Activated naive CD8-positive, alpha-beta T cell treated with anti-CD3 and anti-CD28 coated beads, Interleukin-2, amount 50 U/mL, for 16 hours (primary cell): ENCODE measurements around the gene GOLGA7B.

Experiments
- DNase-seq: peaks from one replicate; pipeline ENCODE4 v3.0.0-alpha.2; 2020; ENCODE audit warnings: low read depth, low spot score

GOLGA7B gene

GRCh38 chr10:97849687-97850402 lies at the start of gene GOLGA7B:
Gene GOLGA7B, plus strand, starts transcription at chr10:97849843. Its CDS starts 461 bp downstream, at chr10:97850304.
- DNase-seq: no peak

- no peak for DNase-seq
Measured at GRCh38 chr10:97800474-97800873, 49.2 kb upstream of the GOLGA7B start.

- no peak for DNase-seq
Measured at GRCh38 chr10:97801422-97801821, 48.2 kb upstream of the GOLGA7B start.

GRCh38 chr10:97805096-97805884 lies 44.4 kb upstream of the GOLGA7B start:
- no peak for DNase-seq

GRCh38 chr10:97805949-97806348 lies 43.7 kb upstream of the GOLGA7B start:
- no peak for DNase-seq

GRCh38 chr10:97810446-97810845 lies 39.2 kb upstream of the GOLGA7B start:
- no peak for DNase-seq

- no peak for DNase-seq
Measured at GRCh38 chr10:97811958-97812357, 37.7 kb upstream of the GOLGA7B start.

- no peak for DNase-seq
Measured at GRCh38 chr10:97812696-97813095, 36.9 kb upstream of the GOLGA7B start.

GRCh38 chr10:97813311-97813710 lies 36.3 kb upstream of the GOLGA7B start:
- no peak for DNase-seq

- DNase-seq: no peak
Measured at GRCh38 chr10:97814996-97815395, 34.6 kb upstream of the GOLGA7B start.

GRCh38 chr10:97816609-97817008 lies 33.0 kb upstream of the GOLGA7B start:
- DNase-seq: no peak

GRCh38 chr10:97818572-97818971 lies 31.1 kb upstream of the GOLGA7B start:
- no peak for DNase-seq

- no peak for DNase-seq
Measured at GRCh38 chr10:97820096-97820704, 29.4 kb upstream of the GOLGA7B start.

GRCh38 chr10:97821308-97822038 lies 28.2 kb upstream of the GOLGA7B start:
- no peak for DNase-seq

GRCh38 chr10:97822261-97822687 lies 27.4 kb upstream of the GOLGA7B start:
- no peak for DNase-seq

- DNase-seq: no peak
Measured at GRCh38 chr10:97823734-97824133, 25.9 kb upstream of the GOLGA7B start.

- no peak for DNase-seq
Measured at GRCh38 chr10:97825020-97825760, 24.5 kb upstream of the GOLGA7B start.

- no peak for DNase-seq
Measured at GRCh38 chr10:97826892-97827291, 22.8 kb upstream of the GOLGA7B start.

GRCh38 chr10:97827702-97828291 lies 21.8 kb upstream of the GOLGA7B start:
- DNase-seq: no peak

GRCh38 chr10:97828721-97829120 lies 20.9 kb upstream of the GOLGA7B start:
- DNase-seq: no peak

GRCh38 chr10:97830064-97830463 lies 19.6 kb upstream of the GOLGA7B start:
- DNase-seq: no peak
